Measurements from ENCODE around the gene SPTBN4. TPM values are rescaled to one million over a fixed set of nuclear protein-coding genes. Genes with fewer than 3 reads are reported as not detected.
"Not testable (repeated sequence)": the region's sequence is repeated elsewhere in the genome, so short reads cannot be mapped to it uniquely, and the experiment has no call there.

The SPTBN4 gene
- total and polyA plus RNA-seq, 10 of the 15 experiments (the other 5 are each of a cell fraction or from before 2014, with no cell fraction given): 0.04 to 1.1 (median 0.34) TPM; not detected in 1

DNA sequence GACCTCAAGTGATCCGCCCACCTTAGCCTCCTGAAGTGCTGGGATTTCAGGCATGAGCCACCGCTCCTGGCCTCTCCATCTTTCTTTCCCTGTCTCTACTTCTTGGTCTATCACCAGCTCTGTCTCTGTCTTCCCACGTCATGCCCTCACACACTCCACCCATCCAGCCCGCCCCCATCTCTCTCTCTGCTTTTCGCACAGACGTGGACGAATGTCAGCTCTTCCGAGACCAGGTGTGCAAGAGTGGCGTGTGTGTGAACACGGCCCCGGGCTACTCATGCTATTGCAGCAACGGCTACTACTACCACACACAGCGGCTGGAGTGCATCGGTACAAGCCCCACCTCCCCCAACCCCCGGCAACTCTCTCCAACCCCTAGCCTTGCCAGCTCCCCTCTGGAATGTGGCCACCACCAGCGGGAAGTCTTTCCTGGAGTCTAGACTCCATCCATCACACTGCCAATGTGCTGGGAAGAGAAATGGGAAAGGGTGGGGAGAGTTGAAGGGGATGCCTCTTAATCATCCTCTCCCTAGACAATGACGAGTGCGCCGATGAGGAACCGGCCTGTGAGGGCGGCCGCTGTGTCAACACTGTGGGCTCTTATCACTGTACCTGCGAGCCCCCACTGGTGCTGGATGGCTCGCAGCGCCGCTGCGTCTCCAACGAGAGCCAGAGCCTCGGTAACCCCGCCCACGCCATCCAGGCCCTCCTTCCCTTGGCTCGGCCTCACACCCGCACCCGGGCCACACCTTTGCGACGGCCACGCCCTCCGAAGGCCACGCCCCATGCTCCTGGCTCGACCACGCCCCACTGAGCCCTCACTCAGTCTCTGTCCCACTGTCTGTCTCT is 156.8 kb downstream of the SPTBN4 start:
- no TSS peak for BruUV-seq (replicated peaks)

DNA sequence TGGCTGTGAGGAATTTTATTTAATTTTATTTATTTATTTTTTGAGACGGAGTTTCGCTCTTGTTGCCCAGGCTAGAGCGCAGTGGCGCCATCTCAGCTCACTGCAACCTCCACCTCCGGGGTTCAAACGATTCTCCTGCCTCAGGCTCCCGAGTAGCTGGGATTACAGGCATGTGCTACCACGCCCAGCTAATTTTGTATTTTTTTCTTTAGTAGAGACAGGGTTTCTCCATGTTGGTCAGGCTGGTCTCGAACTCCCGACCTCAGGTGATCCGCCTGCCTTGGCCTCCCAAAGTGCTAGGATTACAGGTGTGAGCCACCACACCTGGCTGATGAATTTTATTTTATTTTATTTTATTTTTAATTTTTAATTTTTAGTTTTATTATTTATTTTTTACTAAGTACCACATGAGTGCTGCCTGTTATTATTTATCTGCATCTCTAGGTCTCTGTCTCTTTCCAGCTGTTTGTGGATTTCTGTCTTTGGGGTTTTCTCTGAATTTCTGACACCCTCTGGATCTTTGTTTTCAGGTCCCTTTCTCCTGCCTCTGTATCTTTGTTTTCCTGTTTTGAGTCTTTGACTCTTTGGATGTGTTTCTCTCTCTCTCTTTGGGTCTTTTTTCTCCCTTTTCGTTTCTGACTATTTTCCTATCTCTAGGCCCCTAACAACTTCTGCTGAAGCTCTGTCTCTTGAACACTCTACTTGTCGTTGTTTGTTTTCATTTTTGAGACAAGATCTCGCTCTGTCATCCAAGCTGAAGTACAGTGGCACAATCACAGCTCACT is 157.8 kb downstream of the SPTBN4 start:
- intact Hi-C loops (cut with micrococcal nuclease; ENCODE audit: unreplicated experiment); H3K36me3 ChIP-seq (ENCODE audit: control insufficient read depth in 2 of 2, insufficient read depth in 2 of 2, low read length in 1 of 2); DNase-seq (ENCODE audit: low read depth, low spot score); H4K20me1 ChIP-seq (ENCODE audit: control insufficient read depth, insufficient read depth); ATAC-seq; RAD21 ChIA-PET (ENCODE audit: unreplicated experiment); H3K4me2 ChIP-seq (ENCODE audit: control insufficient read depth, insufficient read depth); H2AFZ ChIP-seq (ENCODE audit: control insufficient read depth, low read depth, low read length); H3K27ac ChIP-seq (ENCODE audit: control insufficient read depth, insufficient read depth); H3K4me1 ChIP-seq (ENCODE audit: control insufficient read depth, insufficient read depth, low read length); BruUV-seq (replicated peaks); H3K9me3 ChIP-seq (replicated peaks; ENCODE audit: control insufficient read depth, insufficient read depth, low read length); H3K4me3 ChIP-seq; H3K79me2 ChIP-seq (ENCODE audit: control insufficient read depth, insufficient read depth, low read length); H3K27me3 ChIP-seq (replicated peaks in 1 of 2; ENCODE audit: control insufficient read depth in 2 of 2, insufficient read depth in 2 of 2, low read length in 1 of 2); in situ Hi-C loops (cut with MboI); H3K9ac ChIP-seq (ENCODE audit: control insufficient read depth, insufficient read depth, low read length); FAIRE-seq: not testable (repeated sequence)
- ChIA-PET CTCF (interaction anchor here (2.9 kb wide), 1 partner anchor 10 kb away, joined by 18 read pairs; no protein-coding TSS in a partner anchor), POLR2A (interaction anchor here (0.6 kb wide), 1 partner anchor 233 kb away, joined by 3 read pairs; no protein-coding TSS in a partner anchor), SMC1A (ENCODE audit: uncharacterized antibody, unreplicated experiment) (interaction anchor here (1.7 kb wide), 1 partner anchor 10 kb away, joined by 5 read pairs; no protein-coding TSS in a partner anchor)
- 86% methylated on average over 14 of the region's 14 CpGs for WGBS (ENCODE audit: insufficient coverage, insufficient replicate concordance, low lambda C conversion rate, missing lambda C conversion rate)

More for the DNA sequence above, 156.8 kb downstream of the SPTBN4 start:
- CTCF ChIA-PET: interaction anchor here (2.9 kb wide), 1 partner anchor 11 kb away, joined by 18 read pairs; no protein-coding TSS in a partner anchor
- Histone ChIP-seq H3K27me3 (replicated peaks in 1 of 2; ENCODE audit: control insufficient read depth in 2 of 2, insufficient read depth in 2 of 2, low read length in 1 of 2) (no peaks in the 10 kb centered on the region), H4K20me1 (ENCODE audit: control insufficient read depth, insufficient read depth) (no peaks in the 10 kb centered on the region), H2AFZ (ENCODE audit: control insufficient read depth, low read depth, low read length) (no peak overlapping the region), H3K9ac (ENCODE audit: control insufficient read depth, insufficient read depth, low read length) (no peak overlapping the region), H3K36me3 (ENCODE audit: control insufficient read depth in 2 of 2, insufficient read depth in 2 of 2, low read length in 1 of 2) (no peaks in the 10 kb centered on the region; a peak in 1 of 4 replicates), H3K79me2 (ENCODE audit: control insufficient read depth, insufficient read depth, low read length) (no peaks in the 10 kb centered on the region), H3K4me3 (no peak overlapping the region), H3K4me2 (ENCODE audit: control insufficient read depth, insufficient read depth) (no peak overlapping the region), H3K4me1 (ENCODE audit: control insufficient read depth, insufficient read depth, low read length) (peaks cover 7% of the 10 kb centered on the region; the same call in 1 of the 2 replicates), H3K27ac (ENCODE audit: control insufficient read depth, insufficient read depth) (no peak overlapping the region), H3K9me3 (replicated peaks; ENCODE audit: control insufficient read depth, insufficient read depth, low read length) (no peaks in the 10 kb centered on the region; the same call in 2 of the 3 replicates)
- in situ Hi-C loops (cut with MboI) (no loop called here), intact Hi-C loops (cut with micrococcal nuclease; ENCODE audit: unreplicated experiment) (no loop called here)
- RAD21 ChIA-PET (ENCODE audit: unreplicated experiment): no interaction called here
- POLR2A ChIA-PET: interaction anchor here (0.7 kb wide), 1 partner anchor 11 kb away, joined by 4 read pairs; no protein-coding TSS in a partner anchor
- SMC1A ChIA-PET (ENCODE audit: uncharacterized antibody, unreplicated experiment): interaction anchor here (1.3 to 1.7 kb wide), 2 partner anchors 11 to 320 kb away, joined by 4 to 5 read pairs; no protein-coding TSS in a partner anchor
- FAIRE-seq: no peak
- TF ChIP-seq SP1 (IDR thresholded peaks at IDR 0.05; ENCODE audit: low read depth, low read length) (no peak), SRF (IDR thresholded peaks at IDR 0.05; ENCODE audit: low read depth in 2 of 2, low read length in 2 of 2) (no peak), BCL11A (IDR thresholded peaks at IDR 0.05; ENCODE audit: low read depth, low read length) (no peak), PML (IDR thresholded peaks at IDR 0.05; ENCODE audit: low read length) (no peak), CEBPB (IDR thresholded peaks at IDR 0.05; ENCODE audit: borderline replicate concordance in 1 of 2, low read depth in 2 of 2, low read length in 2 of 2) (no peak), POU2F2 (IDR thresholded peaks at IDR 0.05; ENCODE audit: borderline replicate concordance, low read depth, low read length) (no peak), NFYB (IDR thresholded peaks at IDR 0.05; ENCODE audit: insufficient read depth, low read depth, low read length) (no peak), SIN3A (IDR thresholded peaks at IDR 0.05; ENCODE audit: low read depth, low read length) (no peak), RAD51 (IDR thresholded peaks at IDR 0.05) (no peak), RBBP5 (conservative IDR thresholded peaks at IDR 0.05) (no peak), SIX5 (IDR thresholded peaks at IDR 0.05; ENCODE audit: low read depth, low read length, severe bottlenecking) (no peak), SREBF2 (IDR thresholded peaks at IDR 0.05; ENCODE audit: low read length) (no peak), ZSCAN29 (IDR thresholded peaks at IDR 0.05) (no peak)
- TF ChIP-seq, protein P1, sequence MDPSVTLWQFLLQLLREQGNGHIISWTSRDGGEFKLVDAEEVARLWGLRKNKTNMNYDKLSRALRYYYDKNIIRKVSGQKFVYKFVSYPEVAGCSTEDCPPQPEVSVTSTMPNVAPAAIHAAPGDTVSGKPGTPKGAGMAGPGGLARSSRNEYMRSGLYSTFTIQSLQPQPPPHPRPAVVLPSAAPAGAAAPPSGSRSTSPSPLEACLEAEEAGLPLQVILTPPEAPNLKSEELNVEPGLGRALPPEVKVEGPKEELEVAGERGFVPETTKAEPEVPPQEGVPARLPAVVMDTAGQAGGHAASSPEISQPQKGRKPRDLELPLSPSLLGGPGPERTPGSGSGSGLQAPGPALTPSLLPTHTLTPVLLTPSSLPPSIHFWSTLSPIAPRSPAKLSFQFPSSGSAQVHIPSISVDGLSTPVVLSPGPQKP (IDR thresholded peaks at IDR 0.05; ENCODE audit: low read depth, low read length): no peak
- TF ChIP-seq, protein P2, sequence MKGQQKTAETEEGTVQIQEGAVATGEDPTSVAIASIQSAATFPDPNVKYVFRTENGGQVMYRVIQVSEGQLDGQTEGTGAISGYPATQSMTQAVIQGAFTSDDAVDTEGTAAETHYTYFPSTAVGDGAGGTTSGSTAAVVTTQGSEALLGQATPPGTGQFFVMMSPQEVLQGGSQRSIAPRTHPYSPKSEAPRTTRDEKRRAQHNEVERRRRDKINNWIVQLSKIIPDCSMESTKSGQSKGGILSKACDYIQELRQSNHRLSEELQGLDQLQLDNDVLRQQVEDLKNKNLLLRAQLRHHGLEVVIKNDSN (IDR thresholded peaks at IDR 0.05; ENCODE audit: borderline replicate concordance, extremely low read length, insufficient read depth, low read depth, low read length): no peak
- DNase-seq (ENCODE audit: low read depth, low spot score): no peak
- 93% methylated on average over 37 of the region's 41 CpGs for WGBS (ENCODE audit: insufficient coverage, insufficient replicate concordance, low lambda C conversion rate, missing lambda C conversion rate)
- peak; percentile 78 for ATAC-seq
